Measurements from ENCODE around the gene DECR2. TPM values are rescaled to one million over a fixed set of nuclear protein-coding genes. Genes with fewer than 3 reads are reported as not detected.

Gene DECR2
- total RNA-seq, 1 experiment from 2014 or later: 52.6 TPM

GRCh38 chr16:356741-357140 is 44.9 kb upstream of the DECR2 start:
- Mint-ChIP-seq H3K27ac (ENCODE audit: unreplicated experiment) (no peak overlapping the region), H3K4me3 (ENCODE audit: unreplicated experiment) (no peak overlapping the region), H3K9me3 (ENCODE audit: unreplicated experiment) (no peaks in the 10 kb centered on the region), H3K27me3 (ENCODE audit: insufficient read depth, unreplicated experiment) (no peaks in the 10 kb centered on the region), H3K36me3 (ENCODE audit: insufficient read depth, unreplicated experiment) (peaks cover 6% of the 10 kb centered on the region), H3K4me1 (ENCODE audit: low read depth, unreplicated experiment) (no peaks in the 10 kb centered on the region)
- Histone ChIP-seq H3K27me3 (replicated peaks; ENCODE audit: control insufficient read depth, insufficient read depth, low read length) (no peaks in the 10 kb centered on the region), H3K4me3 (ENCODE audit: low read depth, low read length) (no peak overlapping the region), H3K4me1 (peaks cover 5% of the 10 kb centered on the region; the same call in 1 of the 2 replicates), H3K9me3 (no peaks in the 10 kb centered on the region), H3K36me3 (ENCODE audit: control insufficient read depth, insufficient read depth, low read length) (no peaks in the 10 kb centered on the region)
- CTCF ChIA-PET: no interaction called here
- POLR2A ChIA-PET: no interaction called here
- no TSS peak for BruUV-seq (replicated peaks)
- TF ChIP-seq CTCF (IDR thresholded peaks at IDR 0.05; ENCODE audit: insufficient read depth in 1 of 2, low read depth in 1 of 2, low read length in 1 of 2, severe bottlenecking in 1 of 2, unreplicated experiment in 1 of 2): no peak
- no peak for DNase-seq
- intact Hi-C loops (cut with micrococcal nuclease; ENCODE audit: unreplicated experiment): no loop called here

- no TSS peak for BruUV-seq (replicated peaks)
- no peak for TF ChIP-seq CTCF (IDR thresholded peaks at IDR 0.05; ENCODE audit: insufficient read depth in 1 of 2, low read depth in 1 of 2, low read length in 1 of 2, severe bottlenecking in 1 of 2, unreplicated experiment in 1 of 2)
- CTCF ChIA-PET: no interaction called here
- Histone ChIP-seq H3K27me3 (replicated peaks; ENCODE audit: control insufficient read depth, insufficient read depth, low read length) (no peaks in the 10 kb centered on the region), H3K36me3 (ENCODE audit: control insufficient read depth, insufficient read depth, low read length) (no peaks in the 10 kb centered on the region), H3K9me3 (no peaks in the 10 kb centered on the region), H3K4me1 (no peaks in the 10 kb centered on the region), H3K4me3 (ENCODE audit: low read depth, low read length) (no peak overlapping the region)
- H3K9me3 Mint-ChIP-seq (ENCODE audit: unreplicated experiment): no peaks in the 10 kb centered on the region
- intact Hi-C loops (cut with micrococcal nuclease; ENCODE audit: unreplicated experiment): no loop called here
- POLR2A ChIA-PET: no interaction called here
- H3K4me3 Mint-ChIP-seq (ENCODE audit: unreplicated experiment): no peak overlapping the region
- peaks cover 13% of the 10 kb centered on the region for H3K36me3 Mint-ChIP-seq (ENCODE audit: insufficient read depth, unreplicated experiment)
- H3K27ac Mint-ChIP-seq (ENCODE audit: unreplicated experiment): no peak overlapping the region
- no peaks in the 10 kb centered on the region for H3K4me1 Mint-ChIP-seq (ENCODE audit: low read depth, unreplicated experiment)
- DNase-seq: no peak
- no peaks in the 10 kb centered on the region for H3K27me3 Mint-ChIP-seq (ENCODE audit: insufficient read depth, unreplicated experiment)
Measured at GRCh38 chr16:359067-359763, 42.5 kb upstream of the DECR2 start.

GRCh38 chr16:359871-360697 is 41.6 kb upstream of the DECR2 start:
- BruUV-seq (replicated peaks): no TSS peak
- POLR2A ChIA-PET: no interaction called here
- Histone ChIP-seq H3K4me1 (no peaks in the 10 kb centered on the region), H3K4me3 (ENCODE audit: low read depth, low read length) (no peak overlapping the region), H3K9me3 (no peaks in the 10 kb centered on the region), H3K27me3 (replicated peaks; ENCODE audit: control insufficient read depth, insufficient read depth, low read length) (no peaks in the 10 kb centered on the region), H3K36me3 (ENCODE audit: control insufficient read depth, insufficient read depth, low read length) (no peaks in the 10 kb centered on the region)
- Mint-ChIP-seq H3K4me3 (ENCODE audit: unreplicated experiment) (no peak overlapping the region), H3K9me3 (ENCODE audit: unreplicated experiment) (no peaks in the 10 kb centered on the region), H3K36me3 (ENCODE audit: insufficient read depth, unreplicated experiment) (peaks cover 13% of the 10 kb centered on the region), H3K4me1 (ENCODE audit: low read depth, unreplicated experiment) (no peaks in the 10 kb centered on the region), H3K27me3 (ENCODE audit: insufficient read depth, unreplicated experiment) (no peaks in the 10 kb centered on the region), H3K27ac (ENCODE audit: unreplicated experiment) (no peak overlapping the region)
- intact Hi-C loops (cut with micrococcal nuclease; ENCODE audit: unreplicated experiment): no loop called here
- no peak for TF ChIP-seq CTCF (IDR thresholded peaks at IDR 0.05; ENCODE audit: insufficient read depth in 1 of 2, low read depth in 1 of 2, low read length in 1 of 2, severe bottlenecking in 1 of 2, unreplicated experiment in 1 of 2)
- DNase-seq: no peak
- CTCF ChIA-PET: no interaction called here
